HepG2 (cell line): ENCODE measurements around the gene TRAF3. TPM values are rescaled to one million over a fixed set of nuclear protein-coding genes. Genes with fewer than 3 reads are reported as not detected.

ENCODE experiments used
- EP300 ChIP-seq, 3 experiments: sonication (generic) in 1 of 3; formaldehyde crosslinking in 1 of 3; IDR thresholded peaks; 2 replicates each; pipeline versions ENCODE4 v1.5.1 to v1.6.1; 2011 to 2020; ENCODE audit warnings: low read depth in 2 of 3, low read length in 2 of 3, borderline replicate concordance in 1 of 3, improper control_type of control experiment in 1 of 3, mild to moderate bottlenecking in 1 of 3, missing genetic modification reagents in 1 of 3, moderate library complexity in 1 of 3
- KDM6A ChIP-seq: IDR thresholded peaks from 2 replicates; pipeline ENCODE4 v1.6.1; 2016; ENCODE audit warnings: low read depth
- PCBP1 ChIP-seq: fragments of 200-400 bp; formaldehyde crosslinking; IDR thresholded peaks from 2 replicates; pipeline ENCODE4 v1.6.1; 2017; ENCODE audit warnings: mild to moderate bottlenecking, low read depth, low read length, borderline replicate concordance
- POGZ ChIP-seq: sonication (generic); formaldehyde crosslinking; IDR thresholded peaks from 2 replicates; pipeline ENCODE4 v1.4.0; 2020; ENCODE audit warnings: mild to moderate bottlenecking, missing genetic modification reagents
- SATB2 ChIP-seq: sonication (generic); formaldehyde crosslinking; IDR thresholded peaks from 2 replicates; pipeline ENCODE4 v1.5.0; 2020; ENCODE audit warnings: missing genetic modification reagents
- ZNF282 ChIP-seq: fragments of 450-650 bp; IDR thresholded peaks from 2 replicates; pipeline ENCODE4 v1.6.1; 2018; ENCODE audit not compliant: partially characterized antibody
- ZNF350 ChIP-seq: sonication (generic); formaldehyde crosslinking; IDR thresholded peaks from 2 replicates; pipeline ENCODE4 v1.4.0; 2020; ENCODE audit warnings: mild to moderate bottlenecking, low read depth, missing genetic modification reagents, borderline replicate concordance
- polyA plus RNA-seq, 8 experiments: library from polyadenylated mRNA; depleted of rRNA in 3 of 8; stranded (reverse) in 7 of 8; unstranded in 1 of 8; fragments of >200 nt; fragmentation: Illumina TruSeq in 4 of 8; extraction: Trizol in 4 of 8; gene quantifications; 2 replicates each; pipeline versions ENCODE4 v1.2.1 to v1.2.3, GENCODE V29; 2011 to 2016; ENCODE audit warnings: low read depth in 4 of 8, missing spikeins in 1 of 8, mixed read lengths in 1 of 8; ENCODE audit not compliant: insufficient read depth in 1 of 8
- total RNA-seq, 5 experiments: library from RNA; depleted of rRNA; stranded (reverse); fragments of >200 nt; fragmentation: Illumina TruSeq; extraction: Trizol; gene quantifications; 2 replicates each; pipeline ENCODE4 v1.2.3, GENCODE V29; 2016; ENCODE audit warnings: low read depth in 1 of 5
- TF ChIP-seq, protein P1 (sequence below): IDR thresholded peaks from 2 replicates; pipeline ENCODE4 v1.6.1; 2016; ENCODE audit warnings: mild to moderate bottlenecking
- TF ChIP-seq, protein P2 (sequence below): sonication (generic); formaldehyde crosslinking; conservative IDR thresholded peaks from 2 replicates; pipeline ENCODE4 v1.8.1; 2023; ENCODE audit warnings: missing genetic modification reagents
- TF ChIP-seq, protein P3 (sequence below): sonication (generic); formaldehyde crosslinking; IDR thresholded peaks from 2 replicates; pipeline ENCODE4 v1.5.0; 2020; ENCODE audit warnings: missing genetic modification reagents
- TF ChIP-seq, protein P4 (sequence below): sonication (generic); formaldehyde crosslinking; IDR thresholded peaks from 2 replicates; pipeline ENCODE4 v1.4.0; 2020; ENCODE audit warnings: missing genetic modification reagents
- TF ChIP-seq, protein P5 (sequence below): IDR thresholded peaks from 2 replicates; pipeline ENCODE4 v1.6.1; 2018; ENCODE audit warnings: missing genetic modification reagents
- TF ChIP-seq, protein P6 (sequence below): sonication (generic); formaldehyde crosslinking; IDR thresholded peaks from 2 replicates; pipeline ENCODE4 v1.4.0; 2020; ENCODE audit warnings: missing genetic modification reagents

TRAF3 gene
- total and polyA plus RNA-seq, 2 of the 13 experiments (the other 11 are each of a cell fraction or from before 2014, with no cell fraction given): 6.9 to 12.2 TPM

DNA sequence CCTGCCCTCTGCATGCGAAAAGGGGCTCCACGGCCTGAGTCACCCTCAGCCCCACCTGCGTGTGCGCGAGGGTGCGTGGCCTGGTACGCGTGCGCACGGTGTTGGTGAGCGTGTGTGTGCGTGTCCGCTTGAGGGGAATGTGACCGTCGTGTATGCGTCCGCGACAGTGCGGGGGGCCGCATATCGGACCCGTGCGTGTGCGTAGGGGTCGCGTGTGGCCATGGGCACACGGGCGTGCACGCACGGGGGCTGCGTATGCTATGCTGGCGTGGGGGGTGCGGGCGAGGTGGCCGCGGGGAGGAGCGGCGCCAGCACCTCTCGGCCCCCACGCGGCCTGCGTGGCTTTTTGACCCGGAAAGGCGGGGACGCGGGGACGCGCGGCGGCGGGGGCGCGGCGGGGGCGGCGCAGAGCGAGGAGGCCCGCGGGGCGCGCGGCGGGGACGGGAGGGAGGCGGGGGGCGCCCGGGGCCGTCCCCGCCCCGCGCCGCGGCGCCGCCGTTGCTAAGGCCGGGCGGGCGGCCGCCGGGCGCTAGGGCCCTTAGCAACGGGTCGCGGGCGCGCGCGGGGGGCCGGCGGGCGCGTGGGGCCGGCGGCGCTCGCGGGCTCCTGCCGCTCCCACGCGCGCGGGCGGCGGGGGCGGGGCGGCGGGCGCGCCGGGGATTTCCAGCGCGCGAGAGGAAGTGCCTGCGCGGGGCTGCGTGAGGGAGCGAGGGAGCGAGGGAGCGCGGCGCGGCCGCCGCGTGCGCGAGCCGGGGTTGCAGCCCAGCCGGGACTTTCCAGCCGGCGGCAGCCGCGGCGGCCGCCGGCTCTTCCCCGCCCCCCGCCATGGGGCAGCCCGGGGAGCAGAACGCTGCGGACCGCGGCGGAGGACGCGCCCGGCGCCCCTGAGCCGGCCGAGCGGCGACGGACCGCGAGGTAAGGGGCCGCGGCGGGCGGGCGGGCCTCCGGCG, at the start of gene TRAF3 (continued):
- TF ChIP-seq, protein P1, sequence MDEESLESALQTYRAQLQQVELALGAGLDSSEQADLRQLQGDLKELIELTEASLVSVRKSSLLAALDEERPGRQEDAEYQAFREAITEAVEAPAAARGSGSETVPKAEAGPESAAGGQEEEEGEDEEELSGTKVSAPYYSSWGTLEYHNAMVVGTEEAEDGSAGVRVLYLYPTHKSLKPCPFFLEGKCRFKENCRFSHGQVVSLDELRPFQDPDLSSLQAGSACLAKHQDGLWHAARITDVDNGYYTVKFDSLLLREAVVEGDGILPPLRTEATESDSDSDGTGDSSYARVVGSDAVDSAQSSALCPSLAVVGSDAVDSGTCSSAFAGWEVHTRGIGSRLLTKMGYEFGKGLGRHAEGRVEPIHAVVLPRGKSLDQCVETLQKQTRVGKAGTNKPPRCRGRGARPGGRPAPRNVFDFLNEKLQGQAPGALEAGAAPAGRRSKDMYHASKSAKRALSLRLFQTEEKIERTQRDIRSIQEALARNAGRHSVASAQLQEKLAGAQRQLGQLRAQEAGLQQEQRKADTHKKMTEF (CRISPR knock-in tag): 0 out of 2 replicates have a peak, but pooled peaks have one; percentile 6
- TF ChIP-seq KDM6A (CRISPR knock-in tag) (no peak), POGZ (no peak), PCBP1 (no peak), ZNF282 (no peak), SATB2 (CRISPR knock-in tag) (no peak), ZNF350 (CRISPR knock-in tag) (0 out of 2 replicates have a peak, but pooled peaks have one; percentile 13), EP300 (IDR thresholded peaks at IDR 0.05; ENCODE audit: low read depth in 2 of 2, low read length in 2 of 2) (no peak), EP300 (CRISPR knock-in tag; IDR thresholded peaks at IDR 0.05; ENCODE audit: borderline replicate concordance) (no peak)
- TF ChIP-seq, protein P2, sequence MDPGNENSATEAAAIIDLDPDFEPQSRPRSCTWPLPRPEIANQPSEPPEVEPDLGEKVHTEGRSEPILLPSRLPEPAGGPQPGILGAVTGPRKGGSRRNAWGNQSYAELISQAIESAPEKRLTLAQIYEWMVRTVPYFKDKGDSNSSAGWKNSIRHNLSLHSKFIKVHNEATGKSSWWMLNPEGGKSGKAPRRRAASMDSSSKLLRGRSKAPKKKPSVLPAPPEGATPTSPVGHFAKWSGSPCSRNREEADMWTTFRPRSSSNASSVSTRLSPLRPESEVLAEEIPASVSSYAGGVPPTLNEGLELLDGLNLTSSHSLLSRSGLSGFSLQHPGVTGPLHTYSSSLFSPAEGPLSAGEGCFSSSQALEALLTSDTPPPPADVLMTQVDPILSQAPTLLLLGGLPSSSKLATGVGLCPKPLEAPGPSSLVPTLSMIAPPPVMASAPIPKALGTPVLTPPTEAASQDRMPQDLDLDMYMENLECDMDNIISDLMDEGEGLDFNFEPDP (CRISPR knock-in tag): no peak
- TF ChIP-seq, protein P3, sequence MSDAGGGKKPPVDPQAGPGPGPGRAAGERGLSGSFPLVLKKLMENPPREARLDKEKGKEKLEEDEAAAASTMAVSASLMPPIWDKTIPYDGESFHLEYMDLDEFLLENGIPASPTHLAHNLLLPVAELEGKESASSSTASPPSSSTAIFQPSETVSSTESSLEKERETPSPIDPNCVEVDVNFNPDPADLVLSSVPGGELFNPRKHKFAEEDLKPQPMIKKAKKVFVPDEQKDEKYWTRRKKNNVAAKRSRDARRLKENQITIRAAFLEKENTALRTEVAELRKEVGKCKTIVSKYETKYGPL (CRISPR knock-in tag): no peak
- TF ChIP-seq, protein P4, sequence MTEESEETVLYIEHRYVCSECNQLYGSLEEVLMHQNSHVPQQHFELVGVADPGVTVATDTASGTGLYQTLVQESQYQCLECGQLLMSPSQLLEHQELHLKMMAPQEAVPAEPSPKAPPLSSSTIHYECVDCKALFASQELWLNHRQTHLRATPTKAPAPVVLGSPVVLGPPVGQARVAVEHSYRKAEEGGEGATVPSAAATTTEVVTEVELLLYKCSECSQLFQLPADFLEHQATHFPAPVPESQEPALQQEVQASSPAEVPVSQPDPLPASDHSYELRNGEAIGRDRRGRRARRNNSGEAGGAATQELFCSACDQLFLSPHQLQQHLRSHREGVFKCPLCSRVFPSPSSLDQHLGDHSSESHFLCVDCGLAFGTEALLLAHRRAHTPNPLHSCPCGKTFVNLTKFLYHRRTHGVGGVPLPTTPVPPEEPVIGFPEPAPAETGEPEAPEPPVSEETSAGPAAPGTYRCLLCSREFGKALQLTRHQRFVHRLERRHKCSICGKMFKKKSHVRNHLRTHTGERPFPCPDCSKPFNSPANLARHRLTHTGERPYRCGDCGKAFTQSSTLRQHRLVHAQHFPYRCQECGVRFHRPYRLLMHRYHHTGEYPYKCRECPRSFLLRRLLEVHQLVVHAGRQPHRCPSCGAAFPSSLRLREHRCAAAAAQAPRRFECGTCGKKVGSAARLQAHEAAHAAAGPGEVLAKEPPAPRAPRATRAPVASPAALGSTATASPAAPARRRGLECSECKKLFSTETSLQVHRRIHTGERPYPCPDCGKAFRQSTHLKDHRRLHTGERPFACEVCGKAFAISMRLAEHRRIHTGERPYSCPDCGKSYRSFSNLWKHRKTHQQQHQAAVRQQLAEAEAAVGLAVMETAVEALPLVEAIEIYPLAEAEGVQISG (CRISPR knock-in tag): no peak
- TF ChIP-seq, protein P5, sequence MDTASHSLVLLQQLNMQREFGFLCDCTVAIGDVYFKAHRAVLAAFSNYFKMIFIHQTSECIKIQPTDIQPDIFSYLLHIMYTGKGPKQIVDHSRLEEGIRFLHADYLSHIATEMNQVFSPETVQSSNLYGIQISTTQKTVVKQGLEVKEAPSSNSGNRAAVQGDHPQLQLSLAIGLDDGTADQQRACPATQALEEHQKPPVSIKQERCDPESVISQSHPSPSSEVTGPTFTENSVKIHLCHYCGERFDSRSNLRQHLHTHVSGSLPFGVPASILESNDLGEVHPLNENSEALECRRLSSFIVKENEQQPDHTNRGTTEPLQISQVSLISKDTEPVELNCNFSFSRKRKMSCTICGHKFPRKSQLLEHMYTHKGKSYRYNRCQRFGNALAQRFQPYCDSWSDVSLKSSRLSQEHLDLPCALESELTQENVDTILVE (CRISPR knock-in tag): no peak
- TF ChIP-seq, protein P6, sequence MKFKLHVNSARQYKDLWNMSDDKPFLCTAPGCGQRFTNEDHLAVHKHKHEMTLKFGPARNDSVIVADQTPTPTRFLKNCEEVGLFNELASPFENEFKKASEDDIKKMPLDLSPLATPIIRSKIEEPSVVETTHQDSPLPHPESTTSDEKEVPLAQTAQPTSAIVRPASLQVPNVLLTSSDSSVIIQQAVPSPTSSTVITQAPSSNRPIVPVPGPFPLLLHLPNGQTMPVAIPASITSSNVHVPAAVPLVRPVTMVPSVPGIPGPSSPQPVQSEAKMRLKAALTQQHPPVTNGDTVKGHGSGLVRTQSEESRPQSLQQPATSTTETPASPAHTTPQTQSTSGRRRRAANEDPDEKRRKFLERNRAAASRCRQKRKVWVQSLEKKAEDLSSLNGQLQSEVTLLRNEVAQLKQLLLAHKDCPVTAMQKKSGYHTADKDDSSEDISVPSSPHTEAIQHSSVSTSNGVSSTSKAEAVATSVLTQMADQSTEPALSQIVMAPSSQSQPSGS (CRISPR knock-in tag): no peak
